Cardiac atrium fibroblast (primary cell): ENCODE measurements around the gene BDH2. TPM values are rescaled to one million over a fixed set of nuclear protein-coding genes. Genes with fewer than 3 reads are reported as not detected.

ENCODE experiments used
- total RNA-seq: library from RNA; depleted of rRNA; stranded (reverse); fragments of >200 nt; gene quantifications from 2 replicates; pipeline ENCODE4 v1.2.3, GENCODE V29; 2015

Gene BDH2
- 32.7 and 41.8 TPM in 2 replicates for total RNA-seq

DNA sequence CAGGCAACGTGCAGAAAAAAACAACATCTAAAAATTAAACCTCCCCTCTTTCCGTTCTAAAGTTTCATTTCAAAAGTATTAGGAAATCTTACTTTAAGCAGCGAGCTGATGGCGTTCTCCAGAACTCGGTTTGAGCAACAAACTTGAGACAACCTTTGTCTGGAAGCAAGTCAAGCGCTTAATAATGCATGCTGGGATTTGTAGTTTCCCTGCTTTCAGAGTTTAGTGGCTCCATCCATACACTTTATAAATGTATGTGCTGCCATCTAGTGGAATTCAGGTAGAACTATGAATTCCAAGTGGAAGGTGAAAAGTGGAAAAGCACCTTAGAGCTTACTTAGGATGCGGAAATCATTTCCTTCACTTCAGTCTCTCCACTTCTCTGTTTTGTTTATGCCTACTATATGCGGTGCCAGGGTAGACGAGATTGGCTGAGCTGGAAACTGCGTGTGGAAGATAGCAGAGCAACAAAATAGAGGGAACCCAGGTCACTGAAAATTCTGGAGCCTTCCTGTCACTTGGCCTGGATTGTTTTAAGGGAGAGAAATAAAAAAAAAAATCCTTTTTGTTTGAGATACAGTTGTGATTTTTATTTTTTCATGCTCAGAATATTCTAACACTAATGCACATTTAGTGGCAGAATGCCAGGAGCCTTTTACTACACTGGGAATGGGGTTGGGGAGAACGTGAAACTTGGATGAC is at the start of gene BDH2:
BDH2 (minus strand) TSS at position 144 of the 702 bp plus-strand sequence. CDS start 3,580 bp downstream, outside the sequence.

DNA sequence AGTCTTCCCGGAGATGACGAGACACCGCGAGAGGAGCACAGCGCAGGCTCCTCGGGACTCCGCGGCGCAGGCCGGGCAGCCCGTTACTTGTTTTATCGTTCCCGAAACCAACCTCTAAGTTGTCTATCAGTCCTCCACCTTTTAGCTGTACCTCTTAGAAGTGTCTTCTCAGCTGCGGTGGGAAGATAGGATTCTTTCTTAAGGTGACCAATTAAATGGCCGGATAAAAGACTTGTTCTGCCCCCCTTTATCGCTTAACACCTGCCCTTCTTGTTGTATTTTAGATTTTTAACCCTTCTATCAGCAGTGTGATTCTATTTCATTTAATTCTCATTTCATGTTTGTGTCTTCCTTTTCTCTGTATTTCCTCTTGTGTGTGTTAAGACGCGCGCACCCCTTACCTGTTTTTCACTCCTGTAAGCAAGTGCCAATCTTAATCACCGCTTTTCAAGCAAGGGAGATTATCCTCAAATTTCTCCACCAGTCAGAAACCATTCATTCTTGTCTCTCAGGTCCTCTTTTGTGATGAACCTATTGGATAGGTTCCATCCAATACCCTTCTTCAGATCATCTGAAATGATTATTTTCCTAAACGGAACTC is 22.8 kb downstream of the BDH2 start, which contains the start of gene SLC9B2:
SLC9B2 (minus strand) TSS at position 15 of the 601 bp plus-strand sequence. CDS start 9,211 bp downstream, outside the sequence.

Other genes with a start within 250 kb of the BDH2 start
- gene CISD2, start 230.8 kb downstream of the BDH2 start, total RNA-seq = 19.0 and 22.8 TPM in 2 replicates
- 0.72 and 1.3 TPM in 2 replicates for gene SLC9B1, start 80.1 kb downstream of the BDH2 start, total RNA-seq
- 16.8 and 17.9 TPM in 2 replicates for gene SLC9B2, start 23.1 kb downstream of the BDH2 start, total RNA-seq
- 2.2 and 4.7 TPM in 2 replicates for gene CENPE, start 98.5 kb upstream of the BDH2 start, total RNA-seq